GM18868 (cell line): Measurements from ENCODE around the gene NUP188.

ENCODE experiments used
- ATAC-seq: cut with Tn5 transposase; IDR thresholded peaks from one replicate; pipeline ENCODE4 v1.9.1; 2021; ENCODE audit warnings: mild to moderate bottlenecking, moderate library complexity; ENCODE audit not compliant: unreplicated experiment

Gene NUP188

GRCh38 chr9:128916204-128916603 is 31.3 kb upstream of the NUP188 start:
- no peak for ATAC-seq

DNA sequence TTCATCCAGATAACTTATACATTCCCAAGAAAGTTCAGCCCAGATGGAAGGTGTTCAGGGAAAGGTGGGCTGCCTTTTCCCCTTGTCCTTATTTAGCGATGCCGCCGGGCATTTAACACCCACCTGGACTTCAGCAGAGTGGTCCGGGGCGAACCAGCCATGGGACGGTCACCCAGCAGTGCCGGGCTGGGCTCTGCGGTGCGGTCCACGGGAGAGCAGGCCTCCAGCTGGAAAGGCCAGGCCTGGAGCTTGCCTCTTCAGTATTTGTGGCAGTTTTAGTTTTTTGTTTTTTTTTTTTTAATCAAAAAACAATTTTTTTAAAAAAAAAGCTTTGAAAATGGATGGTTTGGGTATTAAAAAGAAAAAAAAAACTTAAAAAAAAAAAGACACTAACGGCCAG is 30.8 kb upstream of the NUP188 start:
- ATAC-seq: no peak

GRCh38 chr9:128917151-128917849 is 30.2 kb upstream of the NUP188 start:
- no peak for ATAC-seq

GRCh38 chr9:128918921-128919320 is 28.6 kb upstream of the NUP188 start:
- no peak for ATAC-seq

- ATAC-seq: no peak
These were observed 28.0 kb upstream of the NUP188 start for GRCh38 chr9:128919402-128920089.

DNA sequence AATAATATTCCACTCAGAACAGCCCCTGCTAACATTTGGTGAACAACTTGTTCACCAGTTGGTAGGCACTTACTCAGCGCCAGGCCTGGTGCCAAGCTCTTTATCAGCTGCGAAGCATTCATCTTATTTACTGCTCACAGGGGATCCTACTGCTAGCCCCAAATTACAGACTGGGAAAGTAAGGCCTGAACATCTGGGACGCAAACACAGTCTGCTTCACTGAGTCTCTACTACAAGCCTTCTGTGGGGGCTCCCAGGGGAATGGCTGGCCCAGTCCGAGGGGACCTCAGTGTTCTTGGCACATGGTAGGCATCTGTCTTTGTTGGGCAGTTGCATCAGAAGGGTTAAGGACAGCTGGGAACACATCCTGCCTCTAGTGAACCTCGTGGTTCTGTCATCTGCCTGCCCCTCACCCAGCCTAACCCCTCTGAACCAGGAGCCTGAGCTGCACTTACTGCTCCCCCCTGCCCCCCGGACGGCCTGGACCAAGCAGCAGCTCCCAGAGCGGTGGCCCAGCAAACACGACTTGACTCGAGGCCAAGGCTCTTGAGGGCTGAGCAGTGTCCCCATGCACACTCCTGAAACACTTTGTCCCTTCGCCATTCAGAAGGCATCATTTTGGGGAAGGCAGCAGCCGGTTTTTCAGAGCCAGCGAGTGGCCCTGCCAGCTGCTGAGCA is 27.0 kb upstream of the NUP188 start, which contains the start of gene PHYHD1:
TSS of gene PHYHD1 (plus strand) at position 602 of the 678 bp plus-strand sequence. CDS start 1,342 bp downstream, outside the sequence.
- no peak for ATAC-seq

- ATAC-seq: no peak
These were observed 25.4 kb upstream of the NUP188 start for GRCh38 chr9:128921881-128922763.

DNA sequence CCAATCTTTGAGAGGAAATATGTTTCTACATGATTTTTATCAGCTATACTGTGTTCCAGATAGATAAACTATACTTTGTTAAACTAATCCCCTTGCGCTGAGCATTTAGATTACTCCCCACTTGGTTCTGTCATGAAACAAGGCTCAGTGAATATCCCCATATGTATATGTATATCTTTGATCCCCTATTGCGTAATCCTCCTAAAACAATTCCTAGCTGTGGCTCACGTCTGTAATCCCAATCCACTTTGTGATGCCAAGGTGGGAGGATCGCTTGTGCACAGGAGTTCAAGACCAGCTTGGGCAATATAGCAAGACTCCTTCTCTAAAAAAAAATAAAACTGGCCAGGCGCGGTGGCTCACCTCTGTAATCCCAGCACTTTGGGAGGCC is 24.0 kb upstream of the NUP188 start:
- no peak for ATAC-seq

DNA sequence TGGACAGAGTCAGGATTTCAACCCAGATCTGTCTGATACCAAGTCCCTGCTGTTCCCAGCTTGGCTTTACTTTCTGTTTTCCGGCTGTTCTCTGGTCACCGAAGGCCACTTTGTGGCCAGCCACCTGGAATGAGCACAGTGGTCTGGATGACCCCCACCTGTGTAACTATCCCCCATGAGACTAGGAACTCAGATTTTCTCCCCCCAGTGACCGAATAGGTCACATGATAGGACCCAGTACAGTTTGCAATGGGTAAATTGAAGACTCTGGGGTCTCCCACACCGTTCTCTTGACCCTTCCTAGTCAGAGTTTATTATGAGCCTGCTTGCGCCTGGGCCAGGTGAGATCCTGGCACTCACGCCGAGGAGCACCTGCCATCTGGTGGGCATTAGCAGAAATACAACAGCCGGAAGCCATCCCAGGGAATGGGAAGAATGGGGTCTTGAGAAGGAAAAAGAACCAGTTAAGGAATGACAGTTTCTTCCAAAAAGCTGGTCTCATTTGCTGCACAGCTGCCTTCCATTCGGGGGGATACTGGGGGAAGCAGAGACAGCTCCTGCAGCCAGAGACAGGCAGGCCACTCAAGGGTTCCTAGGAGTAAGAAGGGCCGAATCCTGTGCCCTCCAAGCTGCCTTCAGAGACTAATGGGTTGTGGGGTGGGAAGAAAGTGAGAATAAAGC is 19.6 kb upstream of the NUP188 start:
- no peak for ATAC-seq

DNA sequence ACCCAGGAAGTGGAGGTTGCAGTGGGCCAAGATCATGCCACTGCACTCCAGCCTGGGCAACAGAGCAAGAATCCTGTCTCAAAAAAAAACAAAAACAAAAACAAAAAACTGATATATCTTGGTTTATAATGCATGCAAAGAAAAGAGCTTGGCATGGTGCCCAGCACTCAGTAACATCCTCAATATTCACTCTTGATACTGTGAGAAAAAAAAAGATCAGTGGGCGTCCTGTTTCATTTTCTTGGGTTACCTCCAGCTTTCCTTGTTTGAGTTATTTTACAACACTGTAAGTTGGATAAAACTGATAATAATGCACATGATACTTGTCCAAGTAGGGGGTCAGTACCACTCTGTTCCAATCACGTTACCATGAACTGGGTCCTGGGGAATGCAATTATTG is 18.9 kb upstream of the NUP188 start:
- ATAC-seq: no peak

DNA sequence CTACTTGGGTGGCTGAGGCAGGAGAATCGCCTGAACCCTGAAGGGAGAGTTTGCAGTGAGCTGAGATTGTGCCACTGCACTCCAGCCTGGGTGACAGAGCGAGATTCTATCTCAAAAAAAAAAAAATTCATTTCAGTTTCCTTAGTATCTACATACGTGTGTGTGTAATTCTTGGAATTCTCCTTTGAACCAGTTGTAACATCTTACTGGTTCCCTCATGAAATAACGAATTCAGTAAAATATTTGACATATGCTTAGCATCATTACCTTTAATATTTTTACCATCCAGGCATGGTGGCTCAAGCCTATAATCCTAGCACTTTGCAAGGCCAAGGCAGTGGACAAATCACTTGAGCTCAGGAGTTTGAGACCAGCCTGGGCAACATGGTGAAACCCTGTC is 17.9 kb upstream of the NUP188 start:
- ATAC-seq: no peak

DNA sequence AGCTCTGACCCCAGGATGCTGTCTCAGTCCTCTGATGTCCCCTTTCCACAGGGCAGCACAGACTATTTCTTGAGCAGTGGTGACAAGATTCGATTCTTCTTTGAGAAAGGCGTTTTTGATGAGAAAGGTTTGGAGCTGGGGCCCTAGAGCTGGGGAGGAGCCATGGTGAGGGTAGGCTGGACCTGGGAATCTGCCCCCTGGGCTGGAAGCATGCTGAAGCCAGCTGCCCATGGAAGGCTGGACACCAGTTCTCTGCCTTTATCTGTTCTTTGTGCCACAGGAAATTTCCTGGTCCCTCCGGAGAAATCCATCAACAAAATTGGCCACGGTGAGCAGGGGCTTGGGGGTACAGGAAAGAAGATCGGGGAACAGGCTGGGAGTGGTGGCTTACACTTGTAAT is 13.8 kb upstream of the NUP188 start:
- ATAC-seq: no peak

DNA sequence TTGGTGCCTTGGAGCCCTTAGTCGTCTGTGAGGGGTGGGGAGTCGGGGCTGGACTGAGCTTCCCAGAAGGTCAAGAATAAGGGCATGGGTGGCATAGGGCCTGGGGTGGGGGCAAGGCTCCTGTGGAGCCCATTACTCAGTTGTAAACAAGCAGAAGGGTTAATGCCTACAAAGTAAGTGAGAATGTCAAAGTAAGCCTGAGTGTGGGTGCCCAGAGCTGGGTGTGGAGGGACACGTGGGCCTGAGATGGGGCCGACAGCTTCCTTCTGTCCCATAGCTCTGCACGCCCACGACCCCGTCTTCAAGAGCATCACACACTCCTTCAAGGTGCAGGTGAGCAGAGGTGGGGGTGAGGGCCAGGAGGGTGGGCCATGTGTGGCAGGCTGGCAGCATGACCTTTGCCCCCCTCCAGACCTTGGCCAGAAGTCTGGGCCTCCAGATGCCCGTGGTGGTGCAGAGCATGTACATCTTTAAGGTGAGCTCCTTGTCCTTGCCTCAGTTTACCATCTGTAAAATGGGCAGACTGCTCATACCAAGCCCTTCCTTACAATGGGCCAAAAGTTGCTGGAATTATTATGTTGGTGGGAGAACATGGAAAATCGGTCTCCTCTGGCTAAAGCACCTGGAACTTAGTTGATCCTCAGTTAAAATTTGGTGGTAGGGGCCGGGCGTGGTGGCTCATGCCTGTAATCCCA is 11.2 kb upstream of the NUP188 start:
- no peak for ATAC-seq

DNA sequence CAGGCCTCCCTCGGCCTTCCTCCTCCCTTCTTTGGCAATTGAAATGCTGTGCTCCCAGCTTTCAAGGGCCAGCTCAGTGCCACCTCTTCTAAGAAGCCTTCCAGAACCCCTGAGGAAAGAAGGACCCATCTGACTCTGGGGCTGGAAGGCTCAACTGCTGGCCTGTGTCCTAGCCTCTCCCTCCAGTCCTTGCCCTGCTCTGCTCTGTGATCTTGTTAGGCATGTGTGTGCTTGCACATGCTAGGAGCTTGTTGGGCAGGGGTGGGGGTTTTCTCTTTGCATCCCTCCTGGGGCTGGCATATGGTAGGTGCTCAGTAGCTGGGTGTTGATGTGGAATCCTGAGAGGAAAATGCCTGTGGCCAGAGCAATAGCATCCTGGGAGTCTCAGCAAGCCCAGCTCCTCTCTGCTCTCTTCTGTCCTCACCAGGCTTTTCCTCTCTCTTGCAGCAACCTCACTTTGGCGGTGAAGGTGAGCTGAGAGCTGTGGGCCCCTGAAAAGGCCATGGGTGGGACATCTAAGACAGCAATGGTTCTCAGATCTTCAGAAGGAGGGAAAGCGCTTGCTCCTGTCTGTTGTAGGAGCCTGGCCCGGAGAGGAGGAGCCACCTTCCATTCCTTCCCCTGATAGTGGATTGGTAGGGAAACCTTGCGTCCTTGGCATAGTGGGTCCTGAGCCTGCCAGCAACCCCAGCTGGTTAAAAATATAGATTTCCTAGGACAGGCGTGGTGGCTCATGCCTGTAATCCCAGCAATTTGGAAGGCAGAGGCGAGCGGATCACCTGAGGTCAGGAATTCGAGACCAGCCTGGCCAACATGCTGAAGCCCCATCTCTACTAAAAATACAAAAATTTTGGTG is 10.0 kb upstream of the NUP188 start:
- no peak for ATAC-seq

DNA sequence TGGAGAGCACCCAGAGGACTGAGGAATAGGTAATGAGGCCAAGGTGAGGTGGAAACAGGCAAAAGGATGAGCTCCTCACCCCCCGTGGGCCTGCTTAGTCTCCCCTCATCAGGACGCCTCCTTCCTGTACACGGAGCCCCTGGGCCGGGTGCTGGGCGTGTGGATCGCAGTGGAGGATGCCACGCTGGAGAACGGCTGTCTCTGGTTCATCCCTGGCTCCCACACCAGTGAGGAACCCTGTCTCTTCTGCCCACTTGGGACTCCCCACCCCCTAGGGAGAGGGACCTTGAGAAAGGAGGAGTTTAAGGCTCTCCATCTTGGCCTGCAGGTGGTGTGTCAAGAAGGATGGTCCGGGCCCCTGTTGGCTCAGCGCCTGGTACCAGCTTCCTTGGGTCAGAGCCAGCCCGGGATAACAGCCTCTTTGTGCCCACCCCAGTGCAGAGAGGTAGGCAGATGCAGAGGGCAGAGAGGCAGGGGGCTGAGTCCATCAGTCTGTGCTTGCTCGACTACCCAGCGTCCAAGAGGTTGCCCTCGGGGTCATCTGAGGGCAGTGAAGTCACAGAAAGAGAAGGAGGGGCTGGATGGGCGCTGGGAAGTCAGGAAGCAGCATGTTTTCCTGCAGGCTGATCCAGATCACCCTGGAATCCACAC is 7.1 kb upstream of the NUP188 start:
- no peak for ATAC-seq

- ATAC-seq: no peak
These were observed 6.3 kb upstream of the NUP188 start for GRCh38 chr9:128940946-128941755.

DNA sequence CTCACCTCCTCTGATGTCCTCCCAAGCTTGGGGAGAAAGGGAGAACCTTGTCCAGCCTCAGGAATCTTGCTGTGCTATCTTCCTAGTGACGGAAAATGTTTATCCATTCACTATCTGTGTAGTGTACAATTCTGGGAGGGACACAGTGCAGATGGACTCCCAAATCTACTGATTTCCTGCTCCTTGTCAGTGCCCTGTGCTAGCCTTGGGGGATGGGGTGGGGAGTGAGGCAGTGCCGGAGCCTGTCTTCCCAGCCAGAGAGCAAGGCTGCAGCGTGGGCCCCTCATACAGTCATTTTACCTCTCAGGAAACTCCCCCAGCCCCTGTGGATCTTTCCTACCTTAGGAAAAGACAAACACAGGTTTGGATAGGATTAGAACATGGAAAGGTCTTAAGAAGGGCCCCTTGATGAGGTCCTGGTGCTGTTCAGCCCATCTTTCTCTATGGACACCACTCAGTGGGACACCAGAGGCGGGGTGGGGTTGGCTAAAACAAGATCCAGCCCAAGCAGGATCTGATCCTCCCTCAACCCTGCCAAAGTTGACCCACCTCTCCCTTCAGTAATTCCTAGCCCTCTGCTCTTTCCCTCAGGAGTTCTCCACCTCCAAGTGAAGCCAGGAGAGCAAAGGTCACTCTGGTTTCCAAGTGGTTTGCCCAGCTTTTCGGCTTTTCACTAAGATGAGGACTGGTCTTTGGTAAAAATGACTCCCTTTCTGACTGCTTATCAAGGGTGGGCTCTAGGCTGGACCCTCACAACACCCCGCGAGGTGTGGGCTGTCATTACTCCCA is 3.5 kb upstream of the NUP188 start:
- no peak for ATAC-seq
